GM20431 (cell line): ENCODE data around the gene LMF1.
"Not testable (repeated sequence)": the region's sequence is repeated elsewhere in the genome, so short reads cannot be mapped to it uniquely, and the experiment has no call there.

Experiments used
- in situ Hi-C: fragments of 300-500 bp; cut with MseI, MboI; formaldehyde crosslinking; loops from one replicate; pipeline ENCODE4 v1.15.0; 2020; ENCODE audit warnings: low sequenced_read_pairs; ENCODE audit not compliant: unreplicated experiment

The LMF1 gene

GRCh38 chr16:858441-858840 lies 112.3 kb downstream of the LMF1 start:
- in situ Hi-C loops, result not testable (repeated sequence)

- in situ Hi-C loops, result no loop called here
Observed at GRCh38 chr16:856811-857210, 114.0 kb downstream of the LMF1 start.

- in situ Hi-C loops, result no loop called here
Observed at GRCh38 chr16:856101-856500, 114.7 kb downstream of the LMF1 start.

GRCh38 chr16:855471-855870 lies 115.3 kb downstream of the LMF1 start:
- in situ Hi-C loops, result no loop called here

- in situ Hi-C loops, result no loop called here
Observed at GRCh38 chr16:854808-855410, 115.9 kb downstream of the LMF1 start.

DNA sequence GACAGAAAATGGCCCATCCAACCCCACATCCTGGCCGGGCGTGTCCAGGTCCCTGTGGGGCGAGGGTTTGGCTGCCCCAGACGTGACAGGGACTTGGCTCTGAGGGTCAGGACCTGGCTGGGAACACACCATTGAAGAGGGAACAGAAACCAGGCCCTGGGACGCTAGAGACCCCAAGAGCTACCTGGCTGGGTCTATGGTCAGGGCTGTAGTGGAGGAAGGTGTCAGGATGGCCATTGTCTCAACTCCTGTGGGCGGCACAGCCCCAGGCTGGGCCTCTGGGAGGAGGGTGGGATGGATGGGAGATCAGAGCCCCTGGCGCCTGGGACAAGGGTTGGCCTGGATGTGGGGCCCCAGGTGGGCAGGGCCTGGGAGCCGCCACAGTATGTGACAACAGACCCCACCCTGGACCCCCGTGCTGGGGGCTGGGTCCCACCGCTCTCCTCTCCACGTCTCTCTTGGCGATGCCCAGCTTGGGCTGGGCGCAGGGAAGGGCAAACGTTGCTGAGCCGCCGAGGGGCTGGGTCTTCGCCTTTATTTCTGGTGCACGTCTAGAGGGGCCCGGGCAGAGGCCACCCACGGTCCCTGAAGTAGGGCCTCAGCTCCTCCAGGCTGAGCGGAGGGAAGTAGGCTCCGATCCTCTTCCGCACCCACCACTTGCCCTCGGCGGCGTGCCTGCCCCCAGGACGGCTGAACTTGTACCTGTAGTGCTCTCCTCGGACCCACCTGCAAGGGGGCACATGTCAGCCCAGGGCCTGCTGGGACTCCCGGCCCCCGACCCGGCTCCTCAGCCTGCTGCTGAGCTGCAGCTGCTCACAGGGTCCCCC lies 116.6 kb downstream of the LMF1 start:
- in situ Hi-C loops, result no loop called here

DNA sequence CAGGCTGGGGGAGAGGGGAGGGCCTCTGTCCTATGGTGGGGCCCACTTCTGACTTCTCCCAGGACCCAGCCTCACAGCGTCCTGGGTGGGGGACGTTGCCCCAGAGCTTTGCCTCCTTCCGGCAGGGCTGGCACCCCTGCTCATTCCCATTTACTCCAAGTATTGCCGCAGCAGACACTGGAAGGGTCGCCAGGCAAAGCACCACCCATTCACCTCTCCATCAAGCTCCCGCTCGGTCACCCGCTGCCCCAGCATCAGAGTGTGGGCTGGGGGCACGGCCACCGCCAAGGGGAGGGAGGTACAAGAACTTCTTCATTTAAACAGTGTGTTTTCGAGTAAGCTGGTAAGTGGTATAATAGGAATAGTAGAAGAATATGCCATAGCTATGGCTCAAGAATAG lies 117.5 kb downstream of the LMF1 start:
- in situ Hi-C loops, result no loop called here

DNA sequence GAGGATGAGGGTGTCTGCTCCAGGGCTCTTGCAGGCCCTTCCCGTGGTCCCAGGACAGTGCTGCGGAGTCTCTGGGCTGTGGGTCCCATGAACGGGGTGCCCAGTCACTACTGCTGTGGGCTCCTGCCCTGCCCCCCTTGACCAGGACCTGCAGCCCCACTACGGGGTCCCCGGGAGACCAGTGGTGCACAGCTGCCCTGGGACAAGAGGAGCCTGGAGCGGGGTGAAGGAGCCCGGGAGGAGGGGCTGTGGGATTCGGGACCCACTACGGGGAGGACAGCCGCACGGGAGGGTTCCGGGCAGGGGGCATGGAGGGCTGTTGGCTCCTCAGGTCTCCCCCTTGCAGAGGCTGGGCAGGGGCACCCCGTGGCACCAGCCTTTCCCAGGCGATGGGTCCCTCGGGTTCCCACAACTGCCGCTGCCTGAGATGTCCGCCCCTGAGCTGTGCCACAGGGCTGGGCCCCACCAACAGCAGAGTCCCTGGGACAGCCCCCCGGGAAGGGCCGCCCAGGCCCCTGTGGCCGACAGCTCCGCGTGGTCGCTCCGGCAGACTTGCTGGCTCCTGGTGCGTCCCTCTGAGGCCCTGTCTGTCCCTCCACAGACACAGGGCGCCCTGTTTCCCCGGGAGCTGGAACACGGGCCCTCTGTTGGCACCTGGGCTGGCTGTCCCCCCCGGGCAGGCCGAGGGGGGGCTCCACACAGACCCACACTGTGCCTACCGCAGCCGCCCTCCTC lies 118.2 kb downstream of the LMF1 start:
- in situ Hi-C loops, result no loop called here

DNA sequence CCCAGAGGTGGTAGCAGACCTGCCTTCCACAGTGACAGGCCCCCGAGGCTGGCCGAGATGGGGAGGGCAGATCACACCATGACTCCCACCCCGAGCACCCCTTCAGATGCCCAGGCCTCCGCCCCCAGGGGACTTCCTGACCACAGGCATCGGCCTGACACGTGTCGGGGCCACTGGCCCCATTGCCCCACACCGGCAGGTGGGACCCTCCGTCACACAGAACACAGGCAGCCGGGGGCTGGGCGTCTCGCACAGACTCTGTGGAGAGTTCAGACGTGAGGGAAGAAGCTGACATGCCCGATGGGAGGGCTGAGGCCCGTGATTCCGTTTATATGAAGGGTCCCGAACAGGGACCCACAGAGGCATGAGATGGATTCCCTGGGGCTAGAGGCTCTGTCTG lies 118.9 kb downstream of the LMF1 start:
- in situ Hi-C loops, result no loop called here

DNA sequence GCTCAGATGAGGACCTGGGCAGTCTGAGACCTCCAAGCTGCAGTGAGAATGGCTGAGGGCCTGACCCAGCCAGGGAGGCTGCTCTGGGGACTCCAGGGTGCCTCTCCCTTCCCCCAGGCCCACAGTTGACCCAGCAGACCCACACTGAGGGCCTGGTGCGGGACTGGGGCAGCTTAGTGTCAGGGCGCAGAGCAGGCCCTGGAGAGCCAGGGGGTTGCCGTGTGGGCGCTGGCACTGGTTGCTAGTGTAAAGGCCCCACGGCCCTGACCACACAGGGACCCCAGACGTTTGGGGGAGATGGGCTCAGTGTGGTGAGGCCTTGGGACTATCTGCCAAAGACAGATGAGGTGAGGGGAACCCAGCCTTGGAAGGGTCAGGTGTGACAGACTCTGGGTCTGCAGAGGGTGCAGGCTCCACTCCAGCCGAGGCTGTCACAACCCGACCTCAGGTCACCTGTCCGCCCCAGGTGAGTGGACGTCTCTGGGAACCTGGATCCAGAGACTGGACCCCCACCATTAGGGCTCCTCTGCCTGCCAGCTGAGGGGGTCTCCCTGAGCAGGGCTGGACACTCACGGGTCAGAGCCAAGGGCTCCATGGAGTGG lies 119.5 kb downstream of the LMF1 start:
- in situ Hi-C loops, result no loop called here

- in situ Hi-C loops, result no loop called here
Observed at GRCh38 chr16:850668-851067, 120.1 kb downstream of the LMF1 start.

DNA sequence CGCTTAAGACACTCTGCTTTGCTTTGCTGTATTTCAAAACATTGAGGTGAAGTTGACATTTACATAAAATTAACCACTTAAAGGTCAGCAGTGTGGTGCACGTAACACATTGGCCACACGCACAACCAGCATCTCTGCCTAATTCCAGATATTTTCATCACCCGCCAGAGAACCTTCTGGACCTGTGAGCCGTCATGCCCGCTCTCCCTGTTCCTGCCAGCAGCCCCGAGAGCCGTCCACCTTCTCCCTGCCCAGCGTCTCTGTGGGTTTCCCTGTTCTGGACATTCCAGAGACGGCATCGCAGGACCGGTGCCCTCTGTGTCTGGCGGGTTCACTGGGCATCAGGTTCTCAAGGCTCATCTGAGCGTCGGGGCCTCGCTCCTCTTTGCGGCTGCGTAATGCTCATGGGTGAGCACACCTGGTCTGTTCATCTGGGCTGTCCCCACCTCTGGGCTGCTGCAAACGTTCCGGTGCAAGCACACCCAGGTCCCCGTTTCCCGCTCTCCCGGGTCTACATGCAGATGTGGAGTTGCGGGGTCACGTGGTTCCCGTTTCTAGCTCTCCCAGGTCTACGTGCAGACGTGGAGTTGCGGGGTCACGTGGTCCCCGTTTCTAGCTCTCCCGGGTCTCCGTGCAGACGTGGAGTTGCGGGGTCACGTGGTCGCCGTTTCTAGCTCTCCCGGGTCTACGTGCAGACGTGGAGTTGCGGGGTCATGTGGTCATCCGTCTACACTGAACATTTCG lies 122.1 kb downstream of the LMF1 start:
- in situ Hi-C loops, result no loop called here

- in situ Hi-C loops, result no loop called here
Observed at GRCh38 chr16:847681-848445, 122.9 kb downstream of the LMF1 start.

- in situ Hi-C loops, result no loop called here
Observed at GRCh38 chr16:847151-847550, 123.6 kb downstream of the LMF1 start.

DNA sequence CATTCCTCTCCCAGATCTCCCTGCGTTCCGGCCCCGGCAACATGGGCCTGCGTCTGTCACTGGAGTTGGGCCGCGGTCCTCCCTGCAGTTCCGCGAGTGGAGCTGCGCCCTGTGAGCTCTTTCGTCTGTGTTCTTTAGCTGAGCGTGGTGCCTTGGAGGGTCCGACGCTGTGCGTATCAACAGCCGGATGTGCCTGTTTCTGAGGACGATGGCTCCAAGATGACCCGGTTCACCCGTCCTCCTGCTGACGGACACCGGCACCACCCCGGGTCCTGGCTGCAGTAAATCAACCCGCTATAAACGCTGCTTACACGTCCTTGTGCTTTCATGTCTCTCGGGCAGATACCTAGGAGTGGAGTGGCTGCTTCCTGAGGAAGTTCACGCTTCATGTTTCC lies 125.4 kb downstream of the LMF1 start:
- in situ Hi-C loops, result no loop called here

DNA sequence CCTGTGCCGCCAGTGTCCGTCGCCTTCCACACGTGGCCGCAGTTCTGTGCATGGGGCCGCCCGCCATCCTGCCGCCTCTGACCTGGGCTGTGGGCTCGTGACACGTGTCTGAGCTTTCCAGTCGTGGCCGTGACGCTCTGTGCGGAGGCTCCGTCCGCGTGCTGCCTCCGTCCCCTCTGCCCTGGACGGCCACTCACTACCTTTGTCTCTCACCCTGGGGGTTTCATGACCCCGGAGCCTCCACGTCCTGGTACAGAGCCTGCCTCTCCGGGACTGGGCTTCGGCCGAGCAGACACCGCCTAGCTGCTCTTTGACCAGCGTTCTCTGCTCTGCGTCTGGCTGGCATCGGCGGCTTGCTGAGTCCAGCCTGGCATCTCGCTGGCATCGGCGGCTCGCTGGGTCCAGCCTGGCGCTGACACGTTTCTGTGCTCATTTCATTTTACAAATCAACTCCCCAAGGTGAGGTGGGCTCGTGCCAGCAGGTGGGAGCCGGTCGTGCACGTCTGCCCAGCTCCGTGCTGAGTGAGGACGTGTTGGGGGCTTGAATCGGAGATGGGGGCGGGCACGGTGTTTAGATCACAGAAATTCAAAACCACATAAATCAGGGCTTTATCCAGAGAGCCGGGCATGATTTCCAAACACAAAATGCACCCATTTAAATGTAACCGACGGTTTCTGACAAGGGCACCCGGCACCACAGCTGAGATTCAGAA lies 126.0 kb downstream of the LMF1 start:
- in situ Hi-C loops, result no loop called here

DNA sequence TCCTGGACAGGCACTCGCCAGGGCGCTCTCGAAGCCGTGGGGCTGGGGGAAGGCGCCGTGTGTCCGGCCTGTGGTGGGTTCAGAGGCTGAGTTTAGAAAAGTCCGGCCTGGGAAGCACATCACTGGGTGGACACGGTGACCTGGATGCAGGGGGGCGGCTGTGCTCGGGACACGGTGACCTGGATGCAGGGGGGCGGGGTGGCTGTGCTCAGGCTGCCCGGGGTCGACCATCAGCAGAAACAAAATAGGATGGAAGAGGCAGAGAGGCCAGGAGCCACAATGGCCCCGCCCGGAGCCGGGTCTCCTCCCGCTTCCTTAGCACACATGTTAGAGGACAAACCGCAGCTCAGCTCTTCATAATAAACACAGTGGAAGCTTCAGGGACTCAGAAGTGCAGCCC lies 127.0 kb downstream of the LMF1 start:
- in situ Hi-C loops, result no loop called here

GRCh38 chr16:842711-843560 lies 127.8 kb downstream of the LMF1 start:
- in situ Hi-C loops, result no loop called here
